WTC11 (cell line): ENCODE measurements around the gene GPBP1L1. TPM values are rescaled to one million over a fixed set of nuclear protein-coding genes. Genes with fewer than 3 reads are reported as not detected.

Experiments used
- ATAC-seq: fragments of 200-7000 bp; cut with Tn5 transposase; 2 replicates; pipeline ENCODE4 v1.10.0; 2021; ENCODE audit warnings: mild to moderate bottlenecking, moderate library complexity
- CTCF ChIA-PET: fragments of 300-600 bp; sonication (Branson Sonifier 250); formaldehyde crosslinking; loops from one replicate; lab custom pipeline; 2021; ENCODE audit warnings: antibody characterized with exemption; lab: Charles Lee
- POLR2A ChIA-PET: fragments of 350-600 bp; sonication (Branson Sonifier 250); formaldehyde crosslinking; loops from one replicate; lab custom pipeline; 2021; ENCODE audit warnings: antibody characterized with exemption; lab: Charles Lee
- DNase-seq: peaks from one replicate; pipeline ENCODE4 v3.0.0; 2021; ENCODE audit warnings: low spot score
- H3K27ac Mint-ChIP-seq: 2 replicates; pipeline ENCODE4 v1.8.0; 2021; ENCODE audit warnings: mixed read lengths
- H3K27me3 Mint-ChIP-seq: 2 replicates; pipeline ENCODE4 v1.8.0; 2021; ENCODE audit warnings: low read depth, mild to moderate bottlenecking, moderate library complexity, mixed read lengths
- H3K36me3 Mint-ChIP-seq: 2 replicates; pipeline ENCODE4 v1.8.0; 2021; ENCODE audit warnings: mixed read lengths
- H3K4me1 Mint-ChIP-seq: 2 replicates; pipeline ENCODE4 v1.8.0; 2022; ENCODE audit warnings: mixed read lengths
- H3K4me3 Mint-ChIP-seq: 2 replicates; pipeline ENCODE4 v1.8.0; 2021; ENCODE audit warnings: mild to moderate bottlenecking, moderate library complexity, mixed read lengths
- H3K9me3 Mint-ChIP-seq: 2 replicates; pipeline ENCODE4 v1.8.0; 2021; ENCODE audit warnings: mixed read lengths
- ELF4 ChIP-seq: sonication (generic); formaldehyde crosslinking; IDR thresholded peaks from 2 replicates; pipeline ENCODE4 v1.8.1; 2022; ENCODE audit warnings: low read depth, mild to moderate bottlenecking, moderate library complexity, missing genetic modification reagents
- FOXJ3 ChIP-seq: sonication (generic); formaldehyde crosslinking; IDR thresholded peaks from 2 replicates; pipeline ENCODE4 v1.9.0; 2021; ENCODE audit warnings: missing genetic modification reagents, mild to moderate bottlenecking, borderline replicate concordance
- FOXP1 ChIP-seq: sonication (generic); formaldehyde crosslinking; IDR thresholded peaks from 2 replicates; pipeline ENCODE4 v1.8.0; 2022; ENCODE audit warnings: missing genetic modification reagents, mild to moderate bottlenecking, moderate library complexity, borderline replicate concordance
- GRHL2 ChIP-seq: fragments of 250-450 bp; sonication (Bioruptor Pico); IDR thresholded peaks from 2 replicates; pipeline ENCODE4 v1.8.0; 2022; ENCODE audit warnings: mild to moderate bottlenecking, moderate library complexity; ENCODE audit not compliant: insufficient replicate concordance, severe bottlenecking
- GTF2I ChIP-seq: fragments of 250-450 bp; sonication (Bioruptor Pico); conservative IDR thresholded peaks from 2 replicates; pipeline ENCODE4 v1.4.0; 2021; ENCODE audit warnings: mild to moderate bottlenecking
- NR3C1 ChIP-seq: sonication (generic); formaldehyde crosslinking; conservative IDR thresholded peaks from 2 replicates; pipeline ENCODE4 v1.8.1; 2023; ENCODE audit warnings: low read depth, mild to moderate bottlenecking, missing genetic modification reagents
- PRRX2 ChIP-seq: fragments of 250-450 bp; sonication (Bioruptor Pico); IDR thresholded peaks from 2 replicates; pipeline ENCODE4 v1.8.0; 2021; ENCODE audit warnings: mild to moderate bottlenecking
- RORB ChIP-seq: fragments of 250-450 bp; sonication (Bioruptor Pico); IDR thresholded peaks from 2 replicates; pipeline ENCODE4 v1.9.0; 2021; ENCODE audit warnings: mild to moderate bottlenecking
- SMAD3 ChIP-seq: sonication (generic); formaldehyde crosslinking; IDR thresholded peaks from 2 replicates; pipeline ENCODE4 v1.8.0; 2022; ENCODE audit warnings: missing genetic modification reagents, mild to moderate bottlenecking, borderline replicate concordance
- SP1 ChIP-seq: sonication (generic); formaldehyde crosslinking; conservative IDR thresholded peaks from 2 replicates; pipeline ENCODE4 v1.8.1; 2022; ENCODE audit warnings: missing genetic modification reagents
- total RNA-seq: library from RNA; stranded (reverse); gene quantifications from 3 replicates; pipeline ENCODE4 v1.2.3, GENCODE V29; 2021
- TF ChIP-seq, protein P1 (sequence below): sonication (generic); formaldehyde crosslinking; IDR thresholded peaks from 2 replicates; pipeline ENCODE4 v1.8.1; 2022; ENCODE audit warnings: mild to moderate bottlenecking, missing genetic modification reagents, moderate library complexity, borderline replicate concordance
- TF ChIP-seq, protein P2 (sequence below): sonication (generic); formaldehyde crosslinking; IDR thresholded peaks from 2 replicates; pipeline ENCODE4 v1.8.1; 2022; ENCODE audit warnings: low read depth, missing genetic modification reagents, borderline replicate concordance
- TF ChIP-seq, protein P3 (sequence below): sonication (generic); formaldehyde crosslinking; IDR thresholded peaks from 2 replicates; pipeline ENCODE4 v1.8.1; 2023; ENCODE audit warnings: mild to moderate bottlenecking, missing genetic modification reagents, moderate library complexity
- TF ChIP-seq, protein P4 (sequence below): sonication (generic); formaldehyde crosslinking; IDR thresholded peaks from 2 replicates; pipeline ENCODE4 v1.8.0; 2022; ENCODE audit warnings: mild to moderate bottlenecking, missing genetic modification reagents
- TF ChIP-seq, protein P5 (sequence below): fragments of 250-450 bp; sonication (Bioruptor Pico); IDR thresholded peaks from 2 replicates; pipeline ENCODE4 v1.9.0; 2021; ENCODE audit warnings: mild to moderate bottlenecking, borderline replicate concordance
- TF ChIP-seq, protein P6 (sequence below): fragments of 250-450 bp; sonication (Bioruptor Pico); IDR thresholded peaks from 2 replicates; pipeline ENCODE4 v1.9.0; 2021; ENCODE audit warnings: mild to moderate bottlenecking
- TF ChIP-seq, protein P7 (sequence below): fragments of 250-450 bp; sonication (Bioruptor Pico); IDR thresholded peaks from 2 replicates; pipeline ENCODE4 v1.8.0; 2021; ENCODE audit warnings: mild to moderate bottlenecking
- TF ChIP-seq, protein P8 (sequence below): sonication (generic); formaldehyde crosslinking; IDR thresholded peaks from 2 replicates; pipeline ENCODE4 v1.8.1; 2022; ENCODE audit warnings: low read depth, mild to moderate bottlenecking, moderate library complexity, missing genetic modification reagents, borderline replicate concordance

The GPBP1L1 gene
- total RNA-seq, 1 experiment from 2014 or later: 126 TPM

DNA sequence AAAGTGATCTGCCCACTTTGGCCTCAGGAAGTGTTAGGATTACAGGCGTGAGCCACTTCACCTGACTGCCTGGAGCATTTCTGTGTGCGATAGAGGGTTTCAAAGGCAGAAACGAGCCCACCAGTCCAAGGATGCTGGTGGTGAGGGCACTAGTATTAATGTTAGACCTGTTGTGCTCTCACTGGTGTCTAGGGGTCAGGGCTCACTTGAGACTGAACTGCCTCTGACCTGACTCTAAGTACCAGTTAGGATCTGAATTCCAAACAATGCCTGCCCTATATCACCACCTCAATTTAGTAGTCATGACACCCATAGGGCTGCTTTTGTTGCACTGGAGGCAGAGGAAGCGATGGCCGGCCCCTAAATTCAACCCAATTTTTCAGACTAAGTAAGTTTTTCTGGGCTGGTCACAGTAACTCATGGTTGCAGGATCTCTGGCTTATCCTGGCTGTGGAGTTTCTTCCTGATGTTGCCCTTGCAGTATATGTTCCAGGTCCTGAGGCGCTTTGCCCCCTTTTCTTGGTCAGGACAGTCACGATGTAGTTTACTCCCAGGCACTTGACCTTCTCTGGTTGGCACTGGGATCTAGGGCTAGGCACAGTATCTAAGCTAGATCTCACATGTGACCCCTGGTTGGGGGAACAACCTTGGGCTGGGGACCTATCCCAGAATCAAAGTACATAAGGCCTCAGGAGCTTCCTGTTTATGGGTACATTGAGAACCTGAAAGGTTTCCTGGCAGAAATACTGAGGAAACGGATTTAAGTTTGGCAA, 67.0 kb downstream of the GPBP1L1 start:
- peak; percentile 9 for ATAC-seq
- H3K27ac Mint-ChIP-seq: peak overlapping the region; percentile 84
- TF ChIP-seq FOXP1 (CRISPR knock-in tag) (peak; percentile 25; the same call in 1 of the 2 replicates), SP1 (CRISPR knock-in tag) (no peak), ELF4 (CRISPR knock-in tag) (no peak), RORB (CRISPR knock-in tag) (no peak), GRHL2 (no peak), GTF2I (no peak), NR3C1 (CRISPR knock-in tag) (no peak), SMAD3 (CRISPR knock-in tag) (no peak), FOXJ3 (CRISPR knock-in tag) (no peak), PRRX2 (CRISPR knock-in tag) (peak; percentile 75; the same call in 1 of the 2 replicates)
- TF ChIP-seq, protein P1, sequence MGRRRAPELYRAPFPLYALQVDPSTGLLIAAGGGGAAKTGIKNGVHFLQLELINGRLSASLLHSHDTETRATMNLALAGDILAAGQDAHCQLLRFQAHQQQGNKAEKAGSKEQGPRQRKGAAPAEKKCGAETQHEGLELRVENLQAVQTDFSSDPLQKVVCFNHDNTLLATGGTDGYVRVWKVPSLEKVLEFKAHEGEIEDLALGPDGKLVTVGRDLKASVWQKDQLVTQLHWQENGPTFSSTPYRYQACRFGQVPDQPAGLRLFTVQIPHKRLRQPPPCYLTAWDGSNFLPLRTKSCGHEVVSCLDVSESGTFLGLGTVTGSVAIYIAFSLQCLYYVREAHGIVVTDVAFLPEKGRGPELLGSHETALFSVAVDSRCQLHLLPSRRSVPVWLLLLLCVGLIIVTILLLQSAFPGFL (CRISPR knock-in tag): no peak
- TF ChIP-seq, protein P2, sequence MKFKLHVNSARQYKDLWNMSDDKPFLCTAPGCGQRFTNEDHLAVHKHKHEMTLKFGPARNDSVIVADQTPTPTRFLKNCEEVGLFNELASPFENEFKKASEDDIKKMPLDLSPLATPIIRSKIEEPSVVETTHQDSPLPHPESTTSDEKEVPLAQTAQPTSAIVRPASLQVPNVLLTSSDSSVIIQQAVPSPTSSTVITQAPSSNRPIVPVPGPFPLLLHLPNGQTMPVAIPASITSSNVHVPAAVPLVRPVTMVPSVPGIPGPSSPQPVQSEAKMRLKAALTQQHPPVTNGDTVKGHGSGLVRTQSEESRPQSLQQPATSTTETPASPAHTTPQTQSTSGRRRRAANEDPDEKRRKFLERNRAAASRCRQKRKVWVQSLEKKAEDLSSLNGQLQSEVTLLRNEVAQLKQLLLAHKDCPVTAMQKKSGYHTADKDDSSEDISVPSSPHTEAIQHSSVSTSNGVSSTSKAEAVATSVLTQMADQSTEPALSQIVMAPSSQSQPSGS (CRISPR knock-in tag): no peak
- TF ChIP-seq, protein P3, sequence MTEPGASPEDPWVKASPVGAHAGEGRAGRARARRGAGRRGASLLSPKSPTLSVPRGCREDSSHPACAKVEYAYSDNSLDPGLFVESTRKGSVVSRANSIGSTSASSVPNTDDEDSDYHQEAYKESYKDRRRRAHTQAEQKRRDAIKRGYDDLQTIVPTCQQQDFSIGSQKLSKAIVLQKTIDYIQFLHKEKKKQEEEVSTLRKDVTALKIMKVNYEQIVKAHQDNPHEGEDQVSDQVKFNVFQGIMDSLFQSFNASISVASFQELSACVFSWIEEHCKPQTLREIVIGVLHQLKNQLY (CRISPR knock-in tag): no peak
- TF ChIP-seq, protein P4, sequence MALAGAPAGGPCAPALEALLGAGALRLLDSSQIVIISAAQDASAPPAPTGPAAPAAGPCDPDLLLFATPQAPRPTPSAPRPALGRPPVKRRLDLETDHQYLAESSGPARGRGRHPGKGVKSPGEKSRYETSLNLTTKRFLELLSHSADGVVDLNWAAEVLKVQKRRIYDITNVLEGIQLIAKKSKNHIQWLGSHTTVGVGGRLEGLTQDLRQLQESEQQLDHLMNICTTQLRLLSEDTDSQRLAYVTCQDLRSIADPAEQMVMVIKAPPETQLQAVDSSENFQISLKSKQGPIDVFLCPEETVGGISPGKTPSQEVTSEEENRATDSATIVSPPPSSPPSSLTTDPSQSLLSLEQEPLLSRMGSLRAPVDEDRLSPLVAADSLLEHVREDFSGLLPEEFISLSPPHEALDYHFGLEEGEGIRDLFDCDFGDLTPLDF: no peak
- TF ChIP-seq, protein P5, sequence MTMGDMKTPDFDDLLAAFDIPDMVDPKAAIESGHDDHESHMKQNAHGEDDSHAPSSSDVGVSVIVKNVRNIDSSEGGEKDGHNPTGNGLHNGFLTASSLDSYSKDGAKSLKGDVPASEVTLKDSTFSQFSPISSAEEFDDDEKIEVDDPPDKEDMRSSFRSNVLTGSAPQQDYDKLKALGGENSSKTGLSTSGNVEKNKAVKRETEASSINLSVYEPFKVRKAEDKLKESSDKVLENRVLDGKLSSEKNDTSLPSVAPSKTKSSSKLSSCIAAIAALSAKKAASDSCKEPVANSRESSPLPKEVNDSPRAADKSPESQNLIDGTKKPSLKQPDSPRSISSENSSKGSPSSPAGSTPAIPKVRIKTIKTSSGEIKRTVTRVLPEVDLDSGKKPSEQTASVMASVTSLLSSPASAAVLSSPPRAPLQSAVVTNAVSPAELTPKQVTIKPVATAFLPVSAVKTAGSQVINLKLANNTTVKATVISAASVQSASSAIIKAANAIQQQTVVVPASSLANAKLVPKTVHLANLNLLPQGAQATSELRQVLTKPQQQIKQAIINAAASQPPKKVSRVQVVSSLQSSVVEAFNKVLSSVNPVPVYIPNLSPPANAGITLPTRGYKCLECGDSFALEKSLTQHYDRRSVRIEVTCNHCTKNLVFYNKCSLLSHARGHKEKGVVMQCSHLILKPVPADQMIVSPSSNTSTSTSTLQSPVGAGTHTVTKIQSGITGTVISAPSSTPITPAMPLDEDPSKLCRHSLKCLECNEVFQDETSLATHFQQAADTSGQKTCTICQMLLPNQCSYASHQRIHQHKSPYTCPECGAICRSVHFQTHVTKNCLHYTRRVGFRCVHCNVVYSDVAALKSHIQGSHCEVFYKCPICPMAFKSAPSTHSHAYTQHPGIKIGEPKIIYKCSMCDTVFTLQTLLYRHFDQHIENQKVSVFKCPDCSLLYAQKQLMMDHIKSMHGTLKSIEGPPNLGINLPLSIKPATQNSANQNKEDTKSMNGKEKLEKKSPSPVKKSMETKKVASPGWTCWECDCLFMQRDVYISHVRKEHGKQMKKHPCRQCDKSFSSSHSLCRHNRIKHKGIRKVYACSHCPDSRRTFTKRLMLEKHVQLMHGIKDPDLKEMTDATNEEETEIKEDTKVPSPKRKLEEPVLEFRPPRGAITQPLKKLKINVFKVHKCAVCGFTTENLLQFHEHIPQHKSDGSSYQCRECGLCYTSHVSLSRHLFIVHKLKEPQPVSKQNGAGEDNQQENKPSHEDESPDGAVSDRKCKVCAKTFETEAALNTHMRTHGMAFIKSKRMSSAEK (CRISPR knock-in tag): 0 out of 2 replicates have a peak, but pooled peaks have one; percentile 31
- TF ChIP-seq, protein P6, sequence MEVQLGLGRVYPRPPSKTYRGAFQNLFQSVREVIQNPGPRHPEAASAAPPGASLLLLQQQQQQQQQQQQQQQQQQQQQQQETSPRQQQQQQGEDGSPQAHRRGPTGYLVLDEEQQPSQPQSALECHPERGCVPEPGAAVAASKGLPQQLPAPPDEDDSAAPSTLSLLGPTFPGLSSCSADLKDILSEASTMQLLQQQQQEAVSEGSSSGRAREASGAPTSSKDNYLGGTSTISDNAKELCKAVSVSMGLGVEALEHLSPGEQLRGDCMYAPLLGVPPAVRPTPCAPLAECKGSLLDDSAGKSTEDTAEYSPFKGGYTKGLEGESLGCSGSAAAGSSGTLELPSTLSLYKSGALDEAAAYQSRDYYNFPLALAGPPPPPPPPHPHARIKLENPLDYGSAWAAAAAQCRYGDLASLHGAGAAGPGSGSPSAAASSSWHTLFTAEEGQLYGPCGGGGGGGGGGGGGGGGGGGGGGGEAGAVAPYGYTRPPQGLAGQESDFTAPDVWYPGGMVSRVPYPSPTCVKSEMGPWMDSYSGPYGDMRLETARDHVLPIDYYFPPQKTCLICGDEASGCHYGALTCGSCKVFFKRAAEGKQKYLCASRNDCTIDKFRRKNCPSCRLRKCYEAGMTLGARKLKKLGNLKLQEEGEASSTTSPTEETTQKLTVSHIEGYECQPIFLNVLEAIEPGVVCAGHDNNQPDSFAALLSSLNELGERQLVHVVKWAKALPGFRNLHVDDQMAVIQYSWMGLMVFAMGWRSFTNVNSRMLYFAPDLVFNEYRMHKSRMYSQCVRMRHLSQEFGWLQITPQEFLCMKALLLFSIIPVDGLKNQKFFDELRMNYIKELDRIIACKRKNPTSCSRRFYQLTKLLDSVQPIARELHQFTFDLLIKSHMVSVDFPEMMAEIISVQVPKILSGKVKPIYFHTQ (CRISPR knock-in tag): peak; percentile 19; the same call in 1 of the 2 replicates
- TF ChIP-seq, protein P7, sequence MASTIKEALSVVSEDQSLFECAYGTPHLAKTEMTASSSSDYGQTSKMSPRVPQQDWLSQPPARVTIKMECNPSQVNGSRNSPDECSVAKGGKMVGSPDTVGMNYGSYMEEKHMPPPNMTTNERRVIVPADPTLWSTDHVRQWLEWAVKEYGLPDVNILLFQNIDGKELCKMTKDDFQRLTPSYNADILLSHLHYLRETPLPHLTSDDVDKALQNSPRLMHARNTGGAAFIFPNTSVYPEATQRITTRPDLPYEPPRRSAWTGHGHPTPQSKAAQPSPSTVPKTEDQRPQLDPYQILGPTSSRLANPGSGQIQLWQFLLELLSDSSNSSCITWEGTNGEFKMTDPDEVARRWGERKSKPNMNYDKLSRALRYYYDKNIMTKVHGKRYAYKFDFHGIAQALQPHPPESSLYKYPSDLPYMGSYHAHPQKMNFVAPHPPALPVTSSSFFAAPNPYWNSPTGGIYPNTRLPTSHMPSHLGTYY (CRISPR knock-in tag): no peak; the same call in 1 of the 2 replicates
- TF ChIP-seq, protein P8, sequence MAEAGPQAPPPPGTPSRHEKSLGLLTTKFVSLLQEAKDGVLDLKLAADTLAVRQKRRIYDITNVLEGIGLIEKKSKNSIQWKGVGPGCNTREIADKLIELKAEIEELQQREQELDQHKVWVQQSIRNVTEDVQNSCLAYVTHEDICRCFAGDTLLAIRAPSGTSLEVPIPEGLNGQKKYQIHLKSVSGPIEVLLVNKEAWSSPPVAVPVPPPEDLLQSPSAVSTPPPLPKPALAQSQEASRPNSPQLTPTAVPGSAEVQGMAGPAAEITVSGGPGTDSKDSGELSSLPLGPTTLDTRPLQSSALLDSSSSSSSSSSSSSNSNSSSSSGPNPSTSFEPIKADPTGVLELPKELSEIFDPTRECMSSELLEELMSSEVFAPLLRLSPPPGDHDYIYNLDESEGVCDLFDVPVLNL (CRISPR knock-in tag): no peak

More for the DNA sequence above, 67.0 kb downstream of the GPBP1L1 start:
- ChIA-PET CTCF (no interaction called here), POLR2A (interaction anchor here (0.5 kb wide), 1 partner anchor 226 kb away, joined by 3 read pairs; no protein-coding TSS in a partner anchor)
- H3K4me3 Mint-ChIP-seq: no peak overlapping the region
- H3K27me3 Mint-ChIP-seq: no peaks in the 10 kb centered on the region
- peaks cover 4% of the 10 kb centered on the region; the same call in 1 of the 2 replicates for H3K4me1 Mint-ChIP-seq
- peaks cover 46% of the 10 kb centered on the region for H3K36me3 Mint-ChIP-seq
- no peak for DNase-seq
- H3K9me3 Mint-ChIP-seq: no peaks in the 10 kb centered on the region
